ENCODE results near the gene GDPD4.

Gene GDPD4

GRCh38 chr11:77289737-77290136 lies 11.7 kb downstream of the GDPD4 start:
- no peak for DNase-seq

- DNase-seq = no peak
Observed at GRCh38 chr11:77287615-77288273, 13.7 kb downstream of the GDPD4 start.

- DNase-seq = no peak
Observed at GRCh38 chr11:77287136-77287535, 14.3 kb downstream of the GDPD4 start.

GRCh38 chr11:77284476-77285468 lies 16.7 kb downstream of the GDPD4 start:
- no peak for DNase-seq

- DNase-seq = no peak
Observed at GRCh38 chr11:77283101-77283500, 18.4 kb downstream of the GDPD4 start.

GRCh38 chr11:77278595-77279506 lies 22.6 kb downstream of the GDPD4 start:
- DNase-seq = no peak

- DNase-seq = no peak
Observed at GRCh38 chr11:77276271-77276670, 25.2 kb downstream of the GDPD4 start.

GRCh38 chr11:77270921-77271320 lies 30.6 kb downstream of the GDPD4 start:
- no peak for DNase-seq

- no peak for DNase-seq
Observed at GRCh38 chr11:77269484-77270123, 31.9 kb downstream of the GDPD4 start.

- DNase-seq = no peak
Observed at GRCh38 chr11:77267962-77268361, 33.5 kb downstream of the GDPD4 start.

GRCh38 chr11:77266766-77267165 lies 34.7 kb downstream of the GDPD4 start:
- DNase-seq = no peak

GRCh38 chr11:77262803-77263202 lies 38.7 kb downstream of the GDPD4 start:
- DNase-seq = no peak

GRCh38 chr11:77259641-77260040 lies 41.8 kb downstream of the GDPD4 start:
- DNase-seq = no peak

GRCh38 chr11:77253690-77254089 lies 47.8 kb downstream of the GDPD4 start:
- no peak for DNase-seq

GRCh38 chr11:77252555-77253270 lies 48.8 kb downstream of the GDPD4 start:
- no peak for DNase-seq

- DNase-seq = no peak
Observed at GRCh38 chr11:77250881-77251640, 50.4 kb downstream of the GDPD4 start.

GRCh38 chr11:77249427-77249826 lies 52.1 kb downstream of the GDPD4 start:
- no peak for DNase-seq

- no peak for DNase-seq
Observed at GRCh38 chr11:77244277-77245027, 57.0 kb downstream of the GDPD4 start.

- DNase-seq = no peak
Observed at GRCh38 chr11:77236901-77237300, 64.6 kb downstream of the GDPD4 start.

GRCh38 chr11:77233011-77233410 lies 68.5 kb downstream of the GDPD4 start:
- DNase-seq = no peak

All from activated naive CD4-positive, alpha-beta T cell treated with Interleukin-2 at 50 U/mL for 16 hours (primary cell).